Upper lobe of right lung (tissue), 1 donor: ENCODE results near the gene DLK2. TPM values are rescaled to one million over a fixed set of nuclear protein-coding genes. Genes with fewer than 3 reads are reported as not detected.
"Not testable (repeated sequence)": the region's sequence is repeated elsewhere in the genome, so short reads cannot be mapped to it uniquely, and the experiment has no call there.

Source experiments
- ATAC-seq: fragments of 200-7000 bp; cut with Tn5 transposase; one replicate; pipeline ENCODE4 v1.9.1; 2020; ENCODE audit warnings: mild to moderate bottlenecking, moderate library complexity
- DNase-seq: peaks from one replicate; pipeline ENCODE4 v3.0.0-alpha.2; 2020
- H3K27ac ChIP-seq: fragments of 200-600 bp; one replicate; pipeline ENCODE4 v1.8.0; 2022
- H3K27me3 ChIP-seq: fragments of 200-600 bp; one replicate; pipeline ENCODE4 v1.8.0; 2022; ENCODE audit warnings: mild to moderate bottlenecking
- H3K36me3 ChIP-seq: fragments of 200-600 bp; one replicate; pipeline ENCODE4 v1.8.0; 2022
- H3K4me1 ChIP-seq: fragments of 200-600 bp; one replicate; pipeline ENCODE4 v1.8.0; 2022
- H3K4me3 ChIP-seq: fragments of 200-600 bp; one replicate; pipeline ENCODE4 v1.8.0; 2022; ENCODE audit warnings: mild to moderate bottlenecking
- H3K9me3 ChIP-seq: fragments of 200-600 bp; one replicate; pipeline ENCODE4 v1.8.0; 2022
- intact Hi-C: fragments of 100-400 bp; cut with DNase I; formaldehyde crosslinking; loops from one replicate; pipeline ENCODE4 v1.11.0; 2022
- total RNA-seq: library from RNA; stranded (reverse); fragmentation: NEBNext Ultra II Directional; extraction: Animal tissue kit (Norgen Biotek cat#: 25700); gene quantifications from one replicate; pipeline ENCODE4 v1.2.1, GENCODE V29; 2021
- TF ChIP-seq, protein P1 (sequence below): fragments of 200-600 bp; IDR thresholded peaks from one replicate; pipeline ENCODE4 v1.8.0; 2022; ENCODE audit warnings: antibody characterized with exemption
- donor health status: DM: no; HTN: yes; CAD: no; lungs with severe emphysema.

Gene DLK2
- total RNA-seq, 1 donor from 2014 or later, result 0.23 TPM

DNA sequence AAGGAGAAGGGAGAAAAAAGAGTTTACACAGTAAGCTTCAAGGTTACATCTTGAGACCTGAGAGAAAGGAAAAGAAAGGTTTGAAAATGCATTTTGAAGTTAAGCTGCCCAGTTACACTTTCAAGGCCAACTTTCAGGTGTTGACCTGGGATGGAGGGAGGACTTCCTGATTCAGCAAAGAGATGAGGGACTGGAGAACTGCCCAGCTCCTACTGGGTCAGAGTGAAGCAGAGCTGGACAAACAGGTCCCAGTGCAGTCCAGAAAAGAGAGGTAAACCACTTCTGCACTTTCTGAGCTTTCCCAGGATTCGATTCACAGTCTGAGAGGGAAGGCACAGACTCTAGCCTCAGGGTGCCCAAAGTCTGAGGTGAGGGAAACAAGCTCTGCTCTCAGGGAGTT is 16.1 kb upstream of the DLK2 start:
- DNase-seq, result no peak
- H3K27ac ChIP-seq, result no peak overlapping the region
- intact Hi-C loops, result no loop called here
- no peaks in the 10 kb centered on the region for H3K36me3 ChIP-seq
- H3K4me1 ChIP-seq, result no peaks in the 10 kb centered on the region
- no peaks in the 10 kb centered on the region for H3K9me3 ChIP-seq
- H3K4me3 ChIP-seq, result no peak overlapping the region
- peaks cover 9% of the 10 kb centered on the region for H3K27me3 ChIP-seq
- TF ChIP-seq, protein P1, sequence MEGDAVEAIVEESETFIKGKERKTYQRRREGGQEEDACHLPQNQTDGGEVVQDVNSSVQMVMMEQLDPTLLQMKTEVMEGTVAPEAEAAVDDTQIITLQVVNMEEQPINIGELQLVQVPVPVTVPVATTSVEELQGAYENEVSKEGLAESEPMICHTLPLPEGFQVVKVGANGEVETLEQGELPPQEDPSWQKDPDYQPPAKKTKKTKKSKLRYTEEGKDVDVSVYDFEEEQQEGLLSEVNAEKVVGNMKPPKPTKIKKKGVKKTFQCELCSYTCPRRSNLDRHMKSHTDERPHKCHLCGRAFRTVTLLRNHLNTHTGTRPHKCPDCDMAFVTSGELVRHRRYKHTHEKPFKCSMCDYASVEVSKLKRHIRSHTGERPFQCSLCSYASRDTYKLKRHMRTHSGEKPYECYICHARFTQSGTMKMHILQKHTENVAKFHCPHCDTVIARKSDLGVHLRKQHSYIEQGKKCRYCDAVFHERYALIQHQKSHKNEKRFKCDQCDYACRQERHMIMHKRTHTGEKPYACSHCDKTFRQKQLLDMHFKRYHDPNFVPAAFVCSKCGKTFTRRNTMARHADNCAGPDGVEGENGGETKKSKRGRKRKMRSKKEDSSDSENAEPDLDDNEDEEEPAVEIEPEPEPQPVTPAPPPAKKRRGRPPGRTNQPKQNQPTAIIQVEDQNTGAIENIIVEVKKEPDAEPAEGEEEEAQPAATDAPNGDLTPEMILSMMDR, result no peak
- ATAC-seq, result no peak

DNA sequence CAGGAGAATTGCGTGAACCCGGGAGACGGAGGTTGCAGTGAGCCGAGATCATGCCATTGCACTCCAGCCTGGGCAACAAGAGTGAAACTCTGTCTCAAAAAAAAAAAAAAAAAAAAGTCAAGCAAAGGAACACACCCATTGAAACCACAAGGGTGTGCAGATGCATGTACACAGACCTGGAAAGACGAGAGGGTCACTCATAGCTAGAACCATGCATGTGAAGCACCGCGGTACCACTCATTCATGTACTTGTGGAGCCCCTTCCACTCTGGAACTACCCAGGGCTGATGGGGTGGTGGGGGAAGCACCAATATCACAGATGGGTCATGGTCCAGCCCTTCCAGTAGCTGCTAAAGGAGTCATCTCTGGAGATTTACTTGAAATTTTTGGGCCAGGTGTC is 14.6 kb upstream of the DLK2 start:
- Histone ChIP-seq H3K9me3 (no peaks in the 10 kb centered on the region), H3K36me3 (no peaks in the 10 kb centered on the region), H3K27me3 (peaks cover 14% of the 10 kb centered on the region), H3K27ac (no peak overlapping the region), H3K4me1 (no peaks in the 10 kb centered on the region), H3K4me3 (no peak overlapping the region)
- ATAC-seq, result no peak
- intact Hi-C loops, result no loop called here
- DNase-seq, result no peak
- TF ChIP-seq, protein P1, result no peak

DNA sequence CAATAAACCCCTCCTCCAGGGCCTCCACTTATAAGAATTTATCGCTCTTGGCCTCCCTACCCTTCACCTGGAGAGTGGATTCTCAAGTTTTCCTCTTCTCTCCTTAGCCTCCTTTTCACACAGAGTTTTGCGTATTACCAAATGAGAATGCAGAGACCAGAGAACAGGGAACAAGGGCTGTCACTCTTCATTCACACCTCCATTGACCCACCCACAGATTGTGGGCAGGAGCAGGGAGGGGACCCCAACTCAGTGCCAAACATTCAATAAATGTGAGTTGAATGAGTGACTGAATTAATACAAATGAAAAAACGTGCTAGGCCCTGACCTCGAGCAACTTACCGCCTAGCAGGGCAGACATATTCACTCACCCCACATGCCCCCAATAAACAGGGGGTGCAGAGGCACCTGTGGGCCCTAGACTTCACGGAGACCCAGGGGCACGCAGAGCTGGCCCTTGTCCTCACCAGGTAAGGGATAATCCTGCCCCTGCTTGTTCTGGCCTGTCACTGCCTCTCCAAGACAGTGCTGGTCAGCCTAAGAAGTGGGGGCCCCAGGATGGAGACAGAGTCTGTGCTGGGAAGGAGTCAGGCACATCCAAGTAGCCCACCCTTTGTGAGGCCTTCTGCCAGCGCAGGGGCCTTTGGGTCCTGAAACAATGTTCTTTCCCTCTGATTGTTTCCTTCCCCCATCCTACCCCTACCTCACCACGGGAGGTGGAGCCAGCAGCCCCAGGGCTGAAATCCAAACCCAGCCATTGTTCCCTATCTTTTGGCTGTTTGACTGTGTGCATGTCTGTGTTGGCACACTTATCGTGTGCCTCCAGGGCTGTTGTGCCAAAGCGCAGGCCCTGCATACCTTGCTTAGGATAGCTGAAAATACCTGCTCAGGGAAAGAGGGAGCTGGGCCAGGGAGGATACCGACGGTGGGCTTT is 13.7 kb upstream of the DLK2 start:
- H3K9me3 ChIP-seq, result no peaks in the 10 kb centered on the region
- H3K36me3 ChIP-seq, result no peaks in the 10 kb centered on the region
- no peak for DNase-seq
- no peak overlapping the region for H3K27ac ChIP-seq
- intact Hi-C loops, result no loop called here
- H3K27me3 ChIP-seq, result peaks cover 14% of the 10 kb centered on the region
- no peak overlapping the region for H3K4me3 ChIP-seq
- ATAC-seq, result no peak
- H3K4me1 ChIP-seq, result no peaks in the 10 kb centered on the region
- TF ChIP-seq, protein P1, result no peak

- ATAC-seq (no peak), DNase-seq (no peak)
- Histone ChIP-seq H3K4me1 (no peaks in the 10 kb centered on the region), H3K9me3 (no peaks in the 10 kb centered on the region), H3K36me3 (no peaks in the 10 kb centered on the region), H3K27ac (no peak overlapping the region), H3K27me3 (peaks cover 21% of the 10 kb centered on the region), H3K4me3 (no peak overlapping the region)
- intact Hi-C loops, result no loop called here
- TF ChIP-seq, protein P1, result no peak
Observed at GRCh38 chr6:43468240-43468639, 12.9 kb upstream of the DLK2 start.

- Histone ChIP-seq H3K4me1 (no peaks in the 10 kb centered on the region), H3K9me3 (no peaks in the 10 kb centered on the region), H3K27me3 (peaks cover 25% of the 10 kb centered on the region), H3K36me3 (no peaks in the 10 kb centered on the region), H3K4me3 (no peak overlapping the region), H3K27ac (no peak overlapping the region)
- TF ChIP-seq, protein P1, result no peak
- no peak for DNase-seq
- ATAC-seq, result no peak
- intact Hi-C loops, result no loop called here
Observed at GRCh38 chr6:43467752-43468151, 12.4 kb upstream of the DLK2 start.

GRCh38 chr6:43467265-43467664 is 11.9 kb upstream of the DLK2 start:
- H3K4me1 ChIP-seq, H3K27ac ChIP-seq, H3K9me3 ChIP-seq, H3K36me3 ChIP-seq, ATAC-seq, DNase-seq, intact Hi-C loops, H3K4me3 ChIP-seq: not testable (repeated sequence)
- H3K27me3 ChIP-seq, result peaks cover 26% of the 10 kb centered on the region
